WTC11 (cell line): Measurements from ENCODE around the gene CD109. TPM values are rescaled to one million over a fixed set of nuclear protein-coding genes. Genes with fewer than 3 reads are reported as not detected.

Experiments used
- ATAC-seq: fragments of 200-7000 bp; cut with Tn5 transposase; 2 replicates; pipeline ENCODE4 v1.10.0; 2021; ENCODE audit warnings: mild to moderate bottlenecking, moderate library complexity
- CTCF ChIA-PET: fragments of 300-600 bp; sonication (Branson Sonifier 250); formaldehyde crosslinking; loops from one replicate; lab custom pipeline; 2021; ENCODE audit warnings: antibody characterized with exemption; lab: Charles Lee
- POLR2A ChIA-PET: fragments of 350-600 bp; sonication (Branson Sonifier 250); formaldehyde crosslinking; loops from one replicate; lab custom pipeline; 2021; ENCODE audit warnings: antibody characterized with exemption; lab: Charles Lee
- DNase-seq: peaks from one replicate; pipeline ENCODE4 v3.0.0; 2021; ENCODE audit warnings: low spot score
- H3K27ac Mint-ChIP-seq: 2 replicates; pipeline ENCODE4 v1.8.0; 2021; ENCODE audit warnings: mixed read lengths
- H3K27me3 Mint-ChIP-seq: 2 replicates; pipeline ENCODE4 v1.8.0; 2021; ENCODE audit warnings: low read depth, mild to moderate bottlenecking, moderate library complexity, mixed read lengths
- H3K36me3 Mint-ChIP-seq: 2 replicates; pipeline ENCODE4 v1.8.0; 2021; ENCODE audit warnings: mixed read lengths
- H3K4me1 Mint-ChIP-seq: 2 replicates; pipeline ENCODE4 v1.8.0; 2022; ENCODE audit warnings: mixed read lengths
- H3K4me3 Mint-ChIP-seq: 2 replicates; pipeline ENCODE4 v1.8.0; 2021; ENCODE audit warnings: mild to moderate bottlenecking, moderate library complexity, mixed read lengths
- H3K9me3 Mint-ChIP-seq: 2 replicates; pipeline ENCODE4 v1.8.0; 2021; ENCODE audit warnings: mixed read lengths
- ATF1 ChIP-seq: sonication (generic); formaldehyde crosslinking; IDR thresholded peaks from 2 replicates; pipeline ENCODE4 v1.8.1; 2023; ENCODE audit warnings: mild to moderate bottlenecking, moderate library complexity, missing genetic modification reagents
- CBFB ChIP-seq: sonication (generic); formaldehyde crosslinking; IDR thresholded peaks from 2 replicates; pipeline ENCODE4 v1.8.1; 2022; ENCODE audit warnings: mild to moderate bottlenecking, low read depth, missing genetic modification reagents
- CDX4 ChIP-seq: fragments of 250-450 bp; sonication (Bioruptor Pico); IDR thresholded peaks from 2 replicates; pipeline ENCODE4 v1.9.0; 2021; ENCODE audit warnings: moderate library complexity, mild to moderate bottlenecking, inconsistent platforms, borderline replicate concordance
- CREM ChIP-seq: sonication (generic); formaldehyde crosslinking; IDR thresholded peaks from 2 replicates; pipeline ENCODE4 v1.8.1; 2022; ENCODE audit warnings: mild to moderate bottlenecking, missing genetic modification reagents, moderate library complexity
- E2F1 ChIP-seq: sonication (generic); formaldehyde crosslinking; IDR thresholded peaks from 2 replicates; pipeline ENCODE4 v1.8.0; 2022; ENCODE audit warnings: mild to moderate bottlenecking, missing genetic modification reagents
- E2F5 ChIP-seq: sonication (generic); formaldehyde crosslinking; IDR thresholded peaks from 2 replicates; pipeline ENCODE4 v1.8.1; 2022; ENCODE audit warnings: mild to moderate bottlenecking, moderate library complexity, missing genetic modification reagents
- ELF4 ChIP-seq: sonication (generic); formaldehyde crosslinking; IDR thresholded peaks from 2 replicates; pipeline ENCODE4 v1.8.1; 2022; ENCODE audit warnings: low read depth, mild to moderate bottlenecking, moderate library complexity, missing genetic modification reagents
- ESRRA ChIP-seq: sonication (generic); formaldehyde crosslinking; IDR thresholded peaks from 2 replicates; pipeline ENCODE4 v1.8.1; 2022; ENCODE audit warnings: mild to moderate bottlenecking, missing genetic modification reagents, borderline replicate concordance
- FOXP4 ChIP-seq: sonication (generic); formaldehyde crosslinking; IDR thresholded peaks from 2 replicates; pipeline ENCODE4 v1.8.0; 2022; ENCODE audit warnings: mild to moderate bottlenecking, missing genetic modification reagents
- IRF1 ChIP-seq: sonication (generic); formaldehyde crosslinking; IDR thresholded peaks from 2 replicates; pipeline ENCODE4 v1.8.0; 2023; ENCODE audit warnings: missing genetic modification reagents
- IRF2 ChIP-seq: sonication (generic); formaldehyde crosslinking; IDR thresholded peaks from 2 replicates; pipeline ENCODE4 v1.8.0; 2022; ENCODE audit warnings: low read depth, missing genetic modification reagents, borderline replicate concordance
- JUN ChIP-seq: sonication (generic); formaldehyde crosslinking; IDR thresholded peaks from 2 replicates; pipeline ENCODE4 v1.8.0; 2023; ENCODE audit warnings: mild to moderate bottlenecking, missing genetic modification reagents
- MXD4 ChIP-seq: fragments of 250-450 bp; sonication (Bioruptor Pico); IDR thresholded peaks from 2 replicates; pipeline ENCODE4 v1.8.0; 2021; ENCODE audit warnings: mild to moderate bottlenecking, moderate library complexity, borderline replicate concordance
- MYBL2 ChIP-seq: sonication (generic); formaldehyde crosslinking; IDR thresholded peaks from 2 replicates; pipeline ENCODE4 v1.8.1; 2023; ENCODE audit warnings: mild to moderate bottlenecking, moderate library complexity, missing genetic modification reagents
- NR2C2 ChIP-seq: sonication (generic); formaldehyde crosslinking; IDR thresholded peaks from 2 replicates; pipeline ENCODE4 v1.8.0; 2022; ENCODE audit warnings: mild to moderate bottlenecking, missing genetic modification reagents
- PRRX2 ChIP-seq: fragments of 250-450 bp; sonication (Bioruptor Pico); IDR thresholded peaks from 2 replicates; pipeline ENCODE4 v1.8.0; 2021; ENCODE audit warnings: mild to moderate bottlenecking
- RORB ChIP-seq: fragments of 250-450 bp; sonication (Bioruptor Pico); IDR thresholded peaks from 2 replicates; pipeline ENCODE4 v1.9.0; 2021; ENCODE audit warnings: mild to moderate bottlenecking
- SOX15 ChIP-seq: fragments of 250-450 bp; sonication (Bioruptor Pico); IDR thresholded peaks from 2 replicates; pipeline ENCODE4 v1.9.0; 2021; ENCODE audit warnings: mild to moderate bottlenecking
- USF2 ChIP-seq: sonication (generic); formaldehyde crosslinking; IDR thresholded peaks from 2 replicates; pipeline ENCODE4 v1.8.1; 2023; ENCODE audit warnings: mild to moderate bottlenecking, missing genetic modification reagents, moderate library complexity
- ZBTB43 ChIP-seq: sonication (generic); formaldehyde crosslinking; IDR thresholded peaks from 2 replicates; pipeline ENCODE4 v1.8.1; 2023; ENCODE audit warnings: mild to moderate bottlenecking, missing genetic modification reagents
- ZNF121 ChIP-seq: sonication (generic); formaldehyde crosslinking; IDR thresholded peaks from 2 replicates; pipeline ENCODE4 v1.8.0; 2023; ENCODE audit warnings: missing genetic modification reagents
- ZNF232 ChIP-seq: sonication (generic); formaldehyde crosslinking; IDR thresholded peaks from 2 replicates; pipeline ENCODE4 v1.8.0; 2022; ENCODE audit warnings: mild to moderate bottlenecking, missing genetic modification reagents
- ZNF317 ChIP-seq: sonication (generic); formaldehyde crosslinking; IDR thresholded peaks from 2 replicates; pipeline ENCODE4 v1.8.1; 2023; ENCODE audit warnings: low read depth, mild to moderate bottlenecking, moderate library complexity, missing genetic modification reagents, borderline replicate concordance
- ZNF396 ChIP-seq: fragments of 250-450 bp; sonication (Bioruptor Pico); IDR thresholded peaks from 2 replicates; pipeline ENCODE4 v1.8.0; 2021; ENCODE audit warnings: mild to moderate bottlenecking, moderate library complexity, borderline replicate concordance
- ZNF423 ChIP-seq: fragments of 250-450 bp; sonication (Bioruptor Pico); IDR thresholded peaks from 2 replicates; pipeline ENCODE4 v2.1.2; 2022; ENCODE audit warnings: mild to moderate bottlenecking, moderate library complexity
- ZNF512 ChIP-seq: sonication (generic); formaldehyde crosslinking; IDR thresholded peaks from 2 replicates; pipeline ENCODE4 v1.8.1; 2022; ENCODE audit warnings: missing genetic modification reagents, borderline replicate concordance
- ZSCAN18 ChIP-seq: fragments of 250-450 bp; sonication (Bioruptor Pico); IDR thresholded peaks from 2 replicates; pipeline ENCODE4 v2.1.2; 2022; ENCODE audit warnings: mild to moderate bottlenecking, moderate library complexity
- total RNA-seq: library from RNA; stranded (reverse); gene quantifications from 3 replicates; pipeline ENCODE4 v1.2.3, GENCODE V29; 2021

The CD109 gene
- total RNA-seq, 1 experiment from 2014 or later, result 4.5 TPM

- Mint-ChIP-seq H3K4me3 (no peak overlapping the region), H3K27me3 (no peaks in the 10 kb centered on the region), H3K36me3 (no peaks in the 10 kb centered on the region), H3K27ac (no peak overlapping the region), H3K4me1 (peaks cover 4% of the 10 kb centered on the region), H3K9me3 (peaks cover 5% of the 10 kb centered on the region)
- no peak for DNase-seq
- ChIA-PET POLR2A (no interaction called here), CTCF (no interaction called here)
- TF ChIP-seq E2F1 (no peak), ZNF423 (CRISPR knock-in tag) (no peak), CREM (no peak), FOXP4 (CRISPR knock-in tag) (no peak), ZNF121 (CRISPR knock-in tag) (no peak), ZSCAN18 (CRISPR knock-in tag) (no peak), ESRRA (CRISPR knock-in tag) (no peak), JUN (CRISPR knock-in tag) (no peak), MYBL2 (CRISPR knock-in tag) (no peak), IRF1 (no peak), ZNF232 (CRISPR knock-in tag) (no peak), SOX15 (CRISPR knock-in tag) (no peak), E2F5 (CRISPR knock-in tag) (no peak), USF2 (CRISPR knock-in tag) (no peak), ATF1 (CRISPR knock-in tag) (no peak), ELF4 (no peak), NR2C2 (CRISPR knock-in tag) (no peak), CBFB (CRISPR knock-in tag) (no peak), MXD4 (CRISPR knock-in tag) (no peak)
- no peak for ATAC-seq
These were observed 170.3 kb downstream of the CD109 start for GRCh38 chr6:73866305-73866704.

GRCh38 chr6:73867411-73867810, 171.4 kb downstream of the CD109 start:
- Mint-ChIP-seq H3K4me3 (no peak overlapping the region), H3K27ac (no peak overlapping the region), H3K36me3 (no peaks in the 10 kb centered on the region), H3K4me1 (peaks cover 4% of the 10 kb centered on the region), H3K9me3 (peaks cover 11% of the 10 kb centered on the region), H3K27me3 (no peaks in the 10 kb centered on the region)
- POLR2A ChIA-PET, result no interaction called here
- ATAC-seq (no peak), DNase-seq (no peak)
- CTCF ChIA-PET, result no interaction called here
- TF ChIP-seq PRRX2, result no peak
- no peak for TF ChIP-seq ZBTB43 (CRISPR knock-in tag)
- no peak for TF ChIP-seq ZNF423 (CRISPR knock-in tag)
- no peak for TF ChIP-seq ZNF396 (CRISPR knock-in tag)
- no peak for TF ChIP-seq ZNF512 (CRISPR knock-in tag)
- no peak for TF ChIP-seq CBFB (CRISPR knock-in tag)
- no peak for TF ChIP-seq MXD4 (CRISPR knock-in tag)
- TF ChIP-seq NR2C2 (CRISPR knock-in tag), result no peak
- TF ChIP-seq IRF2 (CRISPR knock-in tag), result no peak
- TF ChIP-seq RORB (CRISPR knock-in tag), result no peak
- no peak for TF ChIP-seq ZNF317 (CRISPR knock-in tag)
- no peak for TF ChIP-seq CDX4 (CRISPR knock-in tag)
